Neuron (in vitro differentiated cells): ENCODE data around the gene HADH.

ENCODE experiments used
- H2AFZ ChIP-seq: one replicate; pipeline ENCODE4 v1.6.1; 2013; ENCODE audit warnings: low read depth, mild to moderate bottlenecking, inconsistent platforms, low read length, moderate library complexity
- H3K27me3 ChIP-seq: one replicate; pipeline ENCODE4 v1.6.1; 2013; ENCODE audit warnings: low read length; ENCODE audit not compliant: insufficient read depth
- H3K36me3 ChIP-seq: one replicate; pipeline ENCODE4 v1.6.1; 2013; ENCODE audit warnings: low read length; ENCODE audit not compliant: insufficient read depth
- H3K4me1 ChIP-seq: one replicate; pipeline ENCODE4 v1.6.1; 2013; ENCODE audit warnings: low read length; ENCODE audit not compliant: insufficient read depth
- H3K4me3 ChIP-seq: 2 replicates; pipeline ENCODE4 v1.5.1; 2013; ENCODE audit warnings: mild to moderate bottlenecking, low read length, moderate library complexity
- H3K9me3 ChIP-seq: one replicate; pipeline ENCODE4 v1.6.1; 2013; ENCODE audit warnings: low read length

The HADH gene

DNA sequence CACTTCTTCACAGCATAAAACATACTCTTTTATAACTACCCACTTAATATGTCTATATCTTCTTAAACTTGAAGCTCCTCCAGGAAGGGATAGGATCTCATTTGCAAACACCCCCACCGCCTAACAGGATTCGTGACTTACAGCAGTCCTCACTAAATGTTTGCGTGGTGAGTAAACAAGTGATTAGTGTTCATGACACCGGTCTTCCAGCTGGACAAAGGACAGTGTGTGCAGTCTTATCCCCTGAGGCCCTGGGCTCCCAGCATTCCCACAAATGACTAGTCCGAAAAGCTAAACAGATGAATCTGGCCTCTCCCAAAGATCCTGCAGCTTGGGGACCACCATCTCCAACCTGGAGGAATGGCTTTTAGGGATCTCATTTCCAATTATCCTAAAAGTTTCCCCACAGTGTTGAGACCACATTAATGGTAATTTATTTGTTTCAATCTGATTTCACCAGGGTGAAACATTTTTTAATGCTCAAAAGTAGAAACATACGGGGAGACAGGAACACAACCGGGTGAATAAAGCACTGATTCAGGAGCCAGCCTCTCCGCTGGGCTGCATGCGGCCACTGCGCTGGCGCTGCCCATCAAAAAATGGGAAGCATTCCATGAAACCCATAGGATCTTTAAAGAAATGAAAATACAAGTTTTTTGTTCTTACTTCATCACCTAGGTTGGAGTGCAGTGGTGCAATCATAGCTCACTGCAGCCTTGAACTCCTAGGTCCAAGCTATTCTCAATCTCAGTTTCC lies 69.2 kb downstream of the HADH start:
- Histone ChIP-seq H3K4me1 (no peaks in the 10 kb centered on the region), H3K36me3 (peaks cover 8% of the 10 kb centered on the region), H2AFZ (no peak overlapping the region), H3K9me3 (no peaks in the 10 kb centered on the region), H3K27me3 (no peaks in the 10 kb centered on the region), H3K4me3 (no peak overlapping the region)

- H3K27me3 ChIP-seq, result no peaks in the 10 kb centered on the region
- H3K4me1 ChIP-seq, result no peaks in the 10 kb centered on the region
- H3K4me3 ChIP-seq, result no peak overlapping the region
- H3K36me3 ChIP-seq, result peaks cover 3% of the 10 kb centered on the region
- H2AFZ ChIP-seq, result no peak overlapping the region
- H3K9me3 ChIP-seq, result no peaks in the 10 kb centered on the region
Observed at GRCh38 chr4:108060164-108060563, 70.5 kb downstream of the HADH start.

- H3K9me3 ChIP-seq, result no peaks in the 10 kb centered on the region
- peaks cover 3% of the 10 kb centered on the region for H3K36me3 ChIP-seq
Observed at GRCh38 chr4:108060686-108061321, 71.1 kb downstream of the HADH start.

GRCh38 chr4:108068442-108068841 lies 78.8 kb downstream of the HADH start:
- Histone ChIP-seq H3K27me3 (no peaks in the 10 kb centered on the region), H2AFZ (no peak overlapping the region), H3K9me3 (no peaks in the 10 kb centered on the region), H3K36me3 (no peaks in the 10 kb centered on the region), H3K4me3 (no peak overlapping the region), H3K4me1 (no peaks in the 10 kb centered on the region)

More at GRCh38 chr4:108060686-108061321, 71.1 kb downstream of the HADH start:
- Histone ChIP-seq H3K4me1 (no peaks in the 10 kb centered on the region), H3K27me3 (no peaks in the 10 kb centered on the region), H2AFZ (no peak overlapping the region), H3K4me3 (no peak overlapping the region)

DNA sequence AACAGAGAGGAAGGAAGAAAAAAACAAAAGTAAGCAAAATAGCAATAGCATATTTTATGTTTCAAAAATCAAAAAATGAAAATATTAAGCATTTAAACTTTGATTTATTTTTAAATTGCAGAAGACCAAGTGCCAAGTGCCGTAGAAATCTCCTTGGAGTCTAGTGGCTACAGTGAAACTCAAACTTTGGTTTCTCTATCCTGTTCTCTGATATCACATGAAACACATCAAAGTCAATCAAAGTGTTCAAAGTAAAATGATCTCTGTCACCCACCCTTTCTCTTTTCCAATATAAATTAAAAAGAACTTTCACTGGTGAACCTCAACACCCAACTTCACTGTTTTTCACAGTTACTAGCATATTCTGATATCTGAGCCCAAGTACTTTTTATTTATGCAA lies 81.1 kb downstream of the HADH start:
- H3K4me3 ChIP-seq, result no peak overlapping the region
- H2AFZ ChIP-seq, result no peak overlapping the region
- H3K27me3 ChIP-seq, result no peaks in the 10 kb centered on the region
- H3K4me1 ChIP-seq, result no peaks in the 10 kb centered on the region
- no peaks in the 10 kb centered on the region for H3K9me3 ChIP-seq
- no peaks in the 10 kb centered on the region for H3K36me3 ChIP-seq

DNA sequence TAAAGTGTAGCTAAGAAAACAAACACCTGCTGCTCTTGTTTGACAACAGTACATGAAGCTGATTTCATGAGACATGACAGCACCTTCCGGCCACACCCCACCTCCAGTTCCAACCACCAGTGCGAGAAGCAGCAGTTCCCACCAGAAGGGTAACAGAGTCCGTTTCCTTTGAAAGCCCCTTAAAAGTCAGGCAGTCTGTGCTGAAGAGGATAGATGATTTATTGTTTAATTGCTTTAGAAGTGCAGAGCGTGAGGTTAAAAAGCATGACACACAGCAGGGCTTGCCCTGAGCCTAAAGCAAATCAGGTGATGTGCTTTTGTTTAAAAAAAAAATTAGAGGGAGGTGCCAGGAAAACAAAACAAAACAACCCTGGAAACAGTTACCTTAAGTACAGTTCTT lies 82.6 kb downstream of the HADH start:
- H3K4me3 ChIP-seq, result no peak overlapping the region
- no peaks in the 10 kb centered on the region for H3K36me3 ChIP-seq
- no peaks in the 10 kb centered on the region for H3K9me3 ChIP-seq
- H3K4me1 ChIP-seq, result no peaks in the 10 kb centered on the region
- H2AFZ ChIP-seq, result no peak overlapping the region
- no peaks in the 10 kb centered on the region for H3K27me3 ChIP-seq

DNA sequence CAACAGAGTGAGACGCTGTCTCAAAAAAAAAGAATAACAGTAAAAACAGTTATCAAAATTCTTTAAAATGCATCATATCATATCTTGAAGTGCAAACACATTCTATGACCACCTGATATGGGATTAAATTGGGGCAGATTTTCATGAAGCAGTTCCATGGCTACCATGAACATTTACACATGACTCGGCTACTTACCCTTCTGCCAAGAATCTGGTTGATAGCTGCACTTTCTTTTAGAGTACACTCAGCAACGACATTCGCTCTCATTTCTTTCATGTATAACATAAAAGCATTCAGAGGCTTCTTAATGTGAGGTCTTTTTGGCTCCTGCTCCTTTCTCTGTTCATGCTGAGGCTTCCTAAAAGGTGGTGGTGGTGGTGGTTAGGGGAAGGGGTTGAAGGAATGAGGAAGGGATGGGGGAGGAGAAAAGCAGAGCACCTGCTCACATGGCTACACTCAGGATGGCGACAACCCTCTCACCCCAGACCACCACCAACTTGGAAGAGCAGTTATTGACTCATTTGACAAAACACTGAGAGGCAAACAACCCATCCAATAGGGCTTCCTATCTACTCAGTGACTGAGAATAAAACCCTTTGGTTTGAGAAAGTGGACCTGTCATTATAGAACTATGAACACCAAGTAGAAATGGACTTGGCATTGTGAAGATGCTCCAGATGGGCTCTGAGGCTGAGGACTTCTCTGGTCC lies 88.5 kb downstream of the HADH start:
- H3K27me3 ChIP-seq, result no peaks in the 10 kb centered on the region
- H2AFZ ChIP-seq, result no peak overlapping the region
- H3K4me1 ChIP-seq, result no peaks in the 10 kb centered on the region
- H3K9me3 ChIP-seq, result no peaks in the 10 kb centered on the region
- no peak overlapping the region for H3K4me3 ChIP-seq
- H3K36me3 ChIP-seq, result peaks cover 11% of the 10 kb centered on the region

- Histone ChIP-seq H2AFZ (no peak overlapping the region), H3K9me3 (no peaks in the 10 kb centered on the region), H3K4me3 (no peak overlapping the region), H3K4me1 (no peaks in the 10 kb centered on the region), H3K27me3 (no peaks in the 10 kb centered on the region), H3K36me3 (peaks cover 11% of the 10 kb centered on the region)
Observed at GRCh38 chr4:108080747-108081146, 91.1 kb downstream of the HADH start.

- peaks cover 11% of the 10 kb centered on the region for H3K36me3 ChIP-seq
- no peaks in the 10 kb centered on the region for H3K4me1 ChIP-seq
- H3K4me3 ChIP-seq, result no peak overlapping the region
- no peaks in the 10 kb centered on the region for H3K27me3 ChIP-seq
- H2AFZ ChIP-seq, result no peak overlapping the region
- no peaks in the 10 kb centered on the region for H3K9me3 ChIP-seq
Observed at GRCh38 chr4:108081256-108081655, 91.6 kb downstream of the HADH start.
